GM21515 (cell line): Measurements from ENCODE around the gene ZNF385B.

Experiments
- ATAC-seq: cut with Tn5 transposase; IDR thresholded peaks from one replicate; pipeline ENCODE4 v1.9.1; 2021; ENCODE audit not compliant: unreplicated experiment

Gene ZNF385B

GRCh38 chr2:179686069-179686468 lies 175.3 kb downstream of the ZNF385B start:
- ATAC-seq: no peak

- ATAC-seq: no peak
Measured at GRCh38 chr2:179685146-179685545, 176.3 kb downstream of the ZNF385B start.

- ATAC-seq: no peak
Measured at GRCh38 chr2:179682756-179683155, 178.7 kb downstream of the ZNF385B start.

DNA sequence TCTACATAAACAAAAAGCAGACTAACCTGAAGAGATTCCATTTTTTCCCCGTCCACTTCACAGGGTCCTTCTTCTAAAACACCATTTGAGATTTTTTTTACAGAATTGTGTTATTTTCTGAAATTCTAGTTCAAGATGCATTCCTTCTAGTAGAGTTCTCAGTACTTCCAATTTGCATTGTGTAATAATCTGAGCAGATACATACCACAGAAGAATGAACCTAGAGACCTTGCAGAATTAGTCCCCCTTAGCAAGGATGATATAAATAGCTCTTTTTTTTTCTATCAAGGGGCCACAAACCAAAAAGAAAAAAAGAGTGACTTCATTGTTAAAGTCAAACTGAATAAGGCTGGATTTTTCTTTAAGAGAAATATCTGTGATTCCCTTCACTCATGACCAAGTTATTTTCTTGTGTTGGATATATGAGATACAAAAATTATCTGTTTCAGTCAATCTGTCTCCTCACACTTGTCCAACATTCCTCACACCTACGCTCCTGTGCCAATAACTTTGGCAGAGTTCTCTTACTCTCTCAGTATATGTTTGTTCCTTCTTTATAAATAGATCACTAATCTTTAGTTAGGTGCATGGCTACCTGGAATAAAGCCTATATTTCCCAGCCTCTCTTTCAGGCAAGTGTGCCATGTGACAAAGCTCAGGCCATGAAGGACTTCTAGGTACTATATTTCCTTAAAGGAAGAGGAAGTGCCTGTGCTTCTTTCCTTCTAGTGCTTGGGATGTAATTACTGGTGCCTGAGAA lies 183.5 kb downstream of the ZNF385B start:
- no peak for ATAC-seq

- no peak for ATAC-seq
Measured at GRCh38 chr2:179677077-179677688, 184.2 kb downstream of the ZNF385B start.

DNA sequence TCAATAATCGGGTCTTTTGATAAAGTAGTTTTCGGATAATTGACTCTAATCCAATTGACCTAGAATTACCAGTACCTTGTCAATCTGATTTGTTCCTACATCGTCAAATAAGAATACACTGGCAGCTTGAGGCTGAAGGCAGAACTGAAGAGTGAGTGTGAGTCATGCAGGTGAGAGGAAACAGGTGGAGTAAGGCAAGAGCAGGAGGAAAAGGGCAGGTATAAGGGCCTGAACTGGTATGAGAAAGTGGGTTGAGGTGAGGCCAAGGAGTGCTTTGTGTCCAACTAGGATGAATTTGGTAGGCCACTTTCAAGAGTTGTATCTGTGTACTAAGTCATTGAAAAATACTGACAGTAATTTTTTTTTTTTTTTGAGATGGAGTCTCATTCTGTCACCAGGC lies 186.0 kb downstream of the ZNF385B start:
- ATAC-seq: no peak

DNA sequence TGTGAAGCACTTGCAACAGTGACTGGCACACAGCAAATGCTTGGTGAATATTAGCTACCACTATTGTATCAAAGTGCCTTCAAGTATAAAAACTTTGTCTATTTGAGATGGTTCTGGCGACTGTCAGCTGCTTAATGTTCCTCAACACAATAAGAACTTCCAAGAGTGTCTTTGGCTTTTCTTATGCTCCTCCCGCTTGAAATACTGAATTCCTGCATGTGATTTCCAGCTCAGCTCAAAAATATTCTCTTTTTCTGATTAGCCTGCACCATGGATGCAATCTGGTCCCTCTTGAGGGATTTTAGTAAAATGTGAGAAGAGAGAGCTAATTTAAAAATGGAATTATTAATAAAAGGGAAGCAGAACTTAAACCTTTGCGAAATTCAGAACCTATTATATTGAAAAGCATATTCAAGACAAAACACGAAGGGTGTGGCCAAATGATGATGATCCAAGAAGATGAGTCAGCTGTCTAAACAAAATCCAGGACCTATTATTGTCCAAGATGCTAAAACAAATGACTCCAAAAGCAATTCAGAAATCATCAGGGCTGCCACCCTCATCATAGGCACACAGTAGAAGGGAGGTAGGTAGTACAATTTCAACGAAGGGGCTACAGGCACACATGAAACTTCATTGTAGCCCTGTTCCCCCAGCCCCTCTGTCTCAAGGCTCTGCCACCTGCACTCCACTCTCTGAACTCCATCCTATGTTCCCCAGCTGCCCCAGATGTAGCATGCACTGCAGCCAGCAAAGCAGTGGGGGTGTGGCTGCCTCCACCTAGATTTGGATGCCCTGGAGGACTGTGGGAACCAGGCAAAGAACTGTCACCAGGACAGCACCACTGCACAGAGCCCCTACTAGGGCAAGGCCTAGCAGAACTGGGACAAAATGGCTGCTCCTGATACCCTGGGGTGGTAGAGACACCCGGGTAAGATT lies 190.1 kb downstream of the ZNF385B start:
- ATAC-seq: no peak

DNA sequence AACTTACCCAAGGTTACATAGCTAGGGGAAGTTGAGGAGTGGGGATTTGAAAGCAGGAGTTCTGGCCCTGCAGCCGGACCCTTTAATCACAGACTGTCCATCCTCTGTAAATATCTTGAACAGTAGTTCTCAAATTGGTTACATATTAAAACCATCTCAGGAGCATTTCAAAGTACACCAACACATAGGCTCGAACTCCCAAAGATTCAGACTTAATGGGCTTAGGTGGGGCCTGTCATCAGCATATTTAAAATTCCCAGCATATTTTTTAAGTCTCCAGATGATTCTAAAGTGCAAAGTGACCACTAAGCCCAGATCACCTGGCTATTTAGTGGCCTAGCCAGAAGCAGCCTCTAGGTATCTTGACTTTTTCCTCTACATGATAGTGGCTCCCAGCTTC lies 192.2 kb downstream of the ZNF385B start:
- ATAC-seq: no peak

- no peak for ATAC-seq
Measured at GRCh38 chr2:179664972-179665812, 196.2 kb downstream of the ZNF385B start.

GRCh38 chr2:179661986-179662385 lies 199.4 kb downstream of the ZNF385B start:
- no peak for ATAC-seq

DNA sequence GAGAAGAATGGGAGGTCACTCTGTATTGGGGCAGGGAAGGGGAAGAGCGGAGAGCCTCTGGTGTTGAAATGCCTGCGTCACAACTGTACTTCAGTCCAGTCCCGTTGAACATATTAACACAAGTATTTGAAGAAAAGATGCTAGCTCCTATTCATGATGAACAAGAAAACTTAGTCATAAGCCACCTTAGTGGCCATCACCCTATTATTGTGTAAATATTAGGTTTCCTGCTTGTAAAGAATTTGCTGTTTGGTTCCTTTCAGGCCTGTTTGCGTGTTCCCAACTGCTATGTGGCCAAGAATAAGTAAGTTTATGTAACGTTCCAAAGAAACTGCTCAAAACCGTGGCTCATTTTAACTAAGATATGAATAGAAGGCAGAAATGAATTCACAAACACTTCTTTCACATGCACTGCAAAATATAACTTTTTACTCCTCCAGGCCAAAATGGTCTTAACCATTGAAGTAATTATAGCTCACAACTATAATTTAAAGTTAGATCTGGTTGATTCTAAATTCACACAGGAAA lies 204.3 kb downstream of the ZNF385B start:
- ATAC-seq: no peak

DNA sequence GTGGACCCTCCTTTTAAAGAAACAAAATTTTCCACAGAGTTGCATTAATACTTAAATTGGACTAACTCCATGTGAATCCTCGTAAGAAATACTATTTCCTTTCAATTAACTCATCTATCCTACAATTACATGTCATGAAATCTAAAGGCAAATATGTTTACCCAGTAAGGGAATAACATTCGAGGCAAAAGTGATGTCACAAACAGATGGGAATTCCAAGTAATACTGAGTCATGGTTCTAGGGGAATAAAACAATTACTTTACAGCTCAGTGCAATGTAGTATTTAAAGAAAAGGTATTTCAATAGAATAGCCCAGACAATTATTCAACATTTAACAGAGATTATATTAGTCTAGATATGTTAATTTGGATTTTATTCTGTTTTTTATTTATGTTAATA lies 205.8 kb downstream of the ZNF385B start:
- ATAC-seq: no peak

- ATAC-seq: no peak
Measured at GRCh38 chr2:179654806-179655205, 206.6 kb downstream of the ZNF385B start.

- ATAC-seq: no peak
Measured at GRCh38 chr2:179652296-179652695, 209.1 kb downstream of the ZNF385B start.

DNA sequence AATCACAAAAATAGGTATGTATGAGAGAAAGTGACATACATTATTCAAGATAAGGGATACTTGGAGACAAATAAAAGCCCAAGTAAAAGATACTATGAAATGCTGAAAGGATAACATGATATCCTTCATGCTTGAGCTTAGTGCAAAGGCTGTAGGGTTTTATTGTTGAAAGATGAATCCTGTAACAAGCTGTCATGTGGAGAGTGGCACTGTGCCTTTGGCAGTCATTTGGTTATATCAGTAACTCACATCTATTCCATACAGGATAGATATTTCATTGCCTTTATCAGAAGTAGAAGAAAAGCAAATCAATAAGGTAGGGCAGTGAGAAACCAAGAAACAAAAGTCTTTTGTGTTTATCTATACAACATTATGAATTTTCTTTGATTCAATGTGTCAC lies 211.0 kb downstream of the ZNF385B start:
- no peak for ATAC-seq

DNA sequence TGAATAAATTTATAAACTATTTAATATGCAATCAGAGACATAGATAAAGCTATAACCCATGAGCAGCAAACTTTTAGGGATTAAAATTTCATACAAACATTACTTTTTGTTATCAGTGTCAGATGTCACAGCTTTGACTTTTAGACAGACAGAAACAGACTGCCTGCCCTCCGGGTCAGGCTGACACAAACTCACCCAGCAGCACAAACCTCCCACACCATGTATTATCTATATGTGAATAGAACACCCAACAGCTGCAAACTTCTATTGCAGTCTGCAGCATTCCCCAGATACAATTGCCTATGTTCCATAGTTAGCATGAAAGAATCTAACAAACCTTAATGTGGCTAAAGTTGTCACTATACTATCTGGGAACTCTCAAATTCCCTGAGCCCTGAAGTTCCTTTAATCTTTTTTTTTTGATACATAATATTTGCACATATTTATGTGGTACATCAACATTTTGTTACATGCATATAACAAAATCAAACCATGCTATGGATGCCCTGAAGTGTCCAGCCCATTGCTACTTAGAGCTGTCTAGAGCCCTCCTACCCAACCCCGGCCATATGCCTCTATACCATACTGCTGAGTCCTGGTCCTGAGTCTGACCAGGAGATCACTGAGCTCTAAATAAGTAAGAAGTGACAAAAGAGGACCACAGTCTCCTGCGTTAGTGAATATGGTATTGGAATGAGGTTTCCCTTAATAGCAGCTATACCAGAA lies 214.4 kb downstream of the ZNF385B start:
- no peak for ATAC-seq

- no peak for ATAC-seq
Measured at GRCh38 chr2:179646173-179646769, 215.1 kb downstream of the ZNF385B start.

DNA sequence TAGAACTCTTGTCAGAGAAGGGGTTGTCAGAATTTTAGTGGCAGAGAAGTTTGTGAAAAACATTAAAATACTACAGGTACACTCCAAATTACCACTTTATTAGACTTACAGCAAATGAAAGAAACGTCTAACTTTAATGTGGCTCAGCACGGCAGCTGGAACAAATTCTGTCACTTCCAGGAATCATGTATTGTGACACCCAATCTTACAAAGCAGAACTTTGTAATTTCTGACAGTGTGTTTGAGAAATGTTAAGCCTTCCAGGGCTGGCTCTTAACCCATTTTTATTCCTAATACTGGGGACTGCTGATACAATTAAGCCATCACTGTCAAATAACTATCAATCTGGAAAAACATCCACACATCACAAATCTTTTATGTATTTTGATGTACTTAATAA lies 216.4 kb downstream of the ZNF385B start:
- ATAC-seq: no peak

GRCh38 chr2:179642462-179642861 lies 218.9 kb downstream of the ZNF385B start:
- no peak for ATAC-seq
